GM18951 (cell line): ENCODE measurements around the gene OARD1.

Source experiments
- POLR2A ChIP-seq: IDR thresholded peaks from 4 replicates; pipeline ENCODE4 v1.6.1; 2011; ENCODE audit warnings: mild to moderate bottlenecking; ENCODE audit not compliant: insufficient read length, insufficient read depth; ENCODE audit errors: extremely low read depth
- in situ Hi-C: fragments of 300-500 bp; cut with MboI; formaldehyde crosslinking; loops from one replicate; pipeline ENCODE4 v1.12.0; 2022; ENCODE audit warnings: low sequenced_read_pairs, mixed read lengths, inconsistent platforms; ENCODE audit not compliant: unreplicated experiment

Gene OARD1

DNA sequence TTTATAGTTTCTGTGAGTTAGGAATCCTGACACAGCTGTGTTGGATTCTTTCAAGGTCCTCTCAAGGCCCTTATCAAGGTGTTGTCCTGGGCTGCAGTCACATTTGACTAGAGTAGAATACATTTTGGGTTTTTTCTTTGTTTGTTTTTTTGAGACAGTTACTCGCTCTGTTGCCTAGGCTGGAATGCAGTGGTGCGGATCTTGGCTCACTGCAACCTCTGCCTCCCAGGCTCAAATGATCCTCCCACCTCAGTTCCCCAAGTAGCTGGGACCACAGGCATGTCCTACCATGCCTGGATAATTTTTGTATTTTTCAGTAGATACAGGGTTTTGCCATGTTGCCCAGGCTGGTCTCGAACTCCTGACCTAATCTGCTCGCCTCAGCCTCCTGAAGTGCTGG is 16.3 kb upstream of the OARD1 start:
- in situ Hi-C loops = no loop called here

DNA sequence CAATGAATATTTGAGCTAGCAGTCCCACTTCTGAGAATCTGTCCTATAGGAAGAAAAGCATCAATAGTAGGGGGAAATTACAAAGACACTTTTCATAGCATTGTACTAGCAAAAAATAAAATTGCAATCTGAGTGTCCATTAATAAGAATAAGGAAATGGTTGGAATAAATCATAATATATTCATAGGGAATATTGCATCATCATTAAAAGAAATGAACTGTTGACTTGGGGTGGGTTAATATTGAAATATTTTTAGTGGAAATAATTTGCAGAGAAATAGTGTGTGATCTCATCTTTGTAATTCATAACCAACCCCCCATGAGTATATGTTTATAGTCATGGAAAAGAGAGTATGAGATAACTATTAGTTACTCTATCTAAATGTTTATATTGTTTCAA is 13.0 kb upstream of the OARD1 start:
- in situ Hi-C loops = no loop called here
- TF ChIP-seq POLR2A = no peak

More for the DNA sequence above, 16.3 kb upstream of the OARD1 start:
- no peak for TF ChIP-seq POLR2A

DNA sequence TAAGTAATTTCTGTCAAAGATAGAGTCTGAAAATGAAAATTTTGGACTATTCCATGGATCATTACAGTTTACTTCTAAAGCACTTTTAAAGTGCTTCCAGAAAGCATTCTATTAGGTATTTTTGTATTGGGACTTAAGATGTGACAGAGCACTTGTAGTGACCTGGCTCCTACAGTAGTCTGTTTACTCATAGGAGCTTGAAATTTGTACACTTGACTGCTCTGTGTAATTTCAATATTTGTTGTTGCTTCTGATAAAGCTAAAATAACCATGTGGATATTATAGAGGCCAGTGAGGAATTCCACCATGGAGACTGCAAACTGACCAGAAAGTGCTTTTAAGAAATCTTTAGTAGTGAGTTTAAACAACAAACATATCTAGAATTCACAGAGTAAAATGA is 10.9 kb upstream of the OARD1 start:
- no peak for TF ChIP-seq POLR2A
- in situ Hi-C loops = no loop called here

DNA sequence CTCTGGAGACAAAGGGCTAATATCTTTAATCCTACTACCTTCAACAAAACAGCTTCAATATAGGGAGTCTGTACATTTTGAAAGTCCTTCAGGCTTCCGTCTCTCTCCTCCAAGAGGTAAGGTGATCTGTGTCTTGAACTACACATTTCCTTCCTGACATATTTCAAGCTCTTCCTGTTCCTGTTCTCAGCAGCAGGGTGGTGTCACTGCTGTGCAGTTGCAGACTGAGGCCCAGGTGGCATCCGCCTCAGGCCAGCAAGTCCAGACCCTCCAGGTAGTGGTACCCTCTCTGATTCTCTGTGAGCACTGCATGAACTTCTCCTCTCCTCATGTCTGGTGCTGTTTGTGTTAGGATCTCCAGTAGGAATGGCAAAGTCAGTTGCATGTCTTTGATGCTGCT is 8.5 kb upstream of the OARD1 start:
- TF ChIP-seq POLR2A = no peak
- in situ Hi-C loops = no loop called here

- in situ Hi-C loops = no loop called here
- no peak for TF ChIP-seq POLR2A
Measured at GRCh38 chr6:41079080-41079479, 6.9 kb upstream of the OARD1 start.

DNA sequence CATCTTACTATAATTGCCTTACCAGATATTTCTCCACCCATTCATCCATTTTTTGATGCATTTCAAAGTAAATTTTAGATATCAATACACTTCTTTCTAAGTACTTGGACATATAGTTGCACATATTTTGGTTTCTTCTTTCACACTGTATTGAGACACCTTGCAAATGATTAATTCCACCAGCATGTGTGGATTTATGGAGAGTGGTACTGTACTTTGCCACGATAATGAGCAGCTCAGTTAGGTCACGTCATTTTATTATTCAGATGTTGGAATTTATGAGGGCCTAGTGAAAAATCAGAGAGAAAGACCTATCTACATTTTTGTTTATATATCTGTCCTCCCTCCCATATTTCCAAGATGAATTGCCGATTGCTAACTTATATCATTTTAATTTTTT is 5.9 kb upstream of the OARD1 start:
- in situ Hi-C loops = no loop called here
- TF ChIP-seq POLR2A = no peak

- in situ Hi-C loops = no loop called here
- TF ChIP-seq POLR2A = no peak
Measured at GRCh38 chr6:41077536-41077935, 5.4 kb upstream of the OARD1 start.

DNA sequence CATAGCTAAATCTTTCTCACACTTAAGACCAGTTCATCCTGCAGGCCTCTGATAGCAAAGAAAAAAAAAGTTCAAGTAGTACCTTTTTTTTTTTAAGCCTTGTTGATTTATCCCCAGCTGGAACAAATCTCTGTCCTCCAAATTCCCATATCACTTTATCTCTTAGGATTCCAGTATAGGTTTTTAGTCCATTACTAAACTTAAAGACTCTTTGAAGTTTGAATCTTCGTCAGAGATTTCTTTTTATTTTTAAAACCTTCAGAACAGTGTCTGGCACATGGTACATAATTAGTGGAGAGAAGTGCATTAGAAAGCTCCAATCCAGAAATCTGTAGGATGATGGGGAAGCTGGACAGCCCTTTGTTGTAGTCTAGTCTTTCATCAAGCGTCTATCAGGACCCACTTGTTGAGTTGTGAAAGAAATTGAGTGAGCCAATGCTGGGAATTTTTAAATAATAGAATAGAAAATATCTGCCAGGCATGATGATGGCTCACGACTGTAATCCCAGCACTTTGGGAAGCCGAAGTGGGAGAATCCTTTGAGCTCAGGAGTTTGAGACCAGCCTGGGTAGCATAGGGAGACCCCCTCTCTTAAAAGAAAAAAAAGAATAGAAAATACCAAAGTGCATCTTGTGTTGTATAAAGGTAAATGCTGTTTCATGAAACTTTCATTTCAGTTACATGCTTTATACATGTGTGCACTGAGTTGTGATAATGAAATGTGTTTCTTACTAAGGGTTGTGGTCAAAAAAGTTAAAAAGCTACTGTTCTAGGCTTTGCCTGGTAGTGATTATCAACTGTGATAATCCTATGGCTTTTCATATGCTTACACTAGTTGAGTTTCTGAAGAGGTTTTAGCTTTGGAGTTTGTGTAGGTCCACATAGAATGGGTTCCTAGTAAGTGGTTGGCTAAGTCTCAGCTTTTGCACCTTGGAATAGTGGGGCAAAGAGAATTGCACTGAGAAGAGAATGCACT is 3.8 kb upstream of the OARD1 start:
- in situ Hi-C loops = no loop called here
- no peak for TF ChIP-seq POLR2A

DNA sequence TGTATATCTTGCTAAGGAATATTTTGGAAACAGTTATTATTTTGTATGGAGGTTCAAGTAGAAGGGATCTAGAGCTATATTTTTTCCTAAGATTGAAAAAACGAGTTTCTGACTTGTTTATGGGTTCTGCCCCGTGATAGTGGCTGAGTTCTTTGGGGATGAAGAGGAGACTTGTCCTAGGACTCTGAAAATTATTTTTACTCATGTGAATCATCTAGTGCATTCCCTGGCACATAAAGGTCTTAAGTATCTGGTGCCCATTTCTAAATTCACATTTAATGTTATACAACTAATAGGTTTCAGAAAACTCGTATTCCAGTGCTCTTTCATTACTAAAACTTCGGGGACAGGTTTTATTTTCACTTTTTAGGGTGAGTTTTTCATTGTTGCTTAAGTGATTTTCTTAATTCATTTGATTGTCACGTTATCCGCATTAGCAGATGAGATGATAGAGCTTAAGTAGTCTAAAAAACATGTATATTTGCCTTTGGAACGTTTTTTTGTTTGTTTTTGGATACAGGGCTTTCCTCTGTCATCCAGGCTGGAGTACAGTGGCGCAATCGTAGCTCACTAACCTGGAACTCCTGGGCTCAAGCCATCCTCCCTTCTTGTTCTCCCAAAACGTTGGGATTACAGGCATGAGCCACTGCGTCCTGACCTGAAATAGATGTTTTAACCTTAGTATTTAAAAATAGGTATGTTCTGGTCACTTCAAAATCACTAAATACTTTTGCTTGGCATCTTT is 2.7 kb upstream of the OARD1 start:
- no peak for TF ChIP-seq POLR2A
- in situ Hi-C loops = no loop called here

DNA sequence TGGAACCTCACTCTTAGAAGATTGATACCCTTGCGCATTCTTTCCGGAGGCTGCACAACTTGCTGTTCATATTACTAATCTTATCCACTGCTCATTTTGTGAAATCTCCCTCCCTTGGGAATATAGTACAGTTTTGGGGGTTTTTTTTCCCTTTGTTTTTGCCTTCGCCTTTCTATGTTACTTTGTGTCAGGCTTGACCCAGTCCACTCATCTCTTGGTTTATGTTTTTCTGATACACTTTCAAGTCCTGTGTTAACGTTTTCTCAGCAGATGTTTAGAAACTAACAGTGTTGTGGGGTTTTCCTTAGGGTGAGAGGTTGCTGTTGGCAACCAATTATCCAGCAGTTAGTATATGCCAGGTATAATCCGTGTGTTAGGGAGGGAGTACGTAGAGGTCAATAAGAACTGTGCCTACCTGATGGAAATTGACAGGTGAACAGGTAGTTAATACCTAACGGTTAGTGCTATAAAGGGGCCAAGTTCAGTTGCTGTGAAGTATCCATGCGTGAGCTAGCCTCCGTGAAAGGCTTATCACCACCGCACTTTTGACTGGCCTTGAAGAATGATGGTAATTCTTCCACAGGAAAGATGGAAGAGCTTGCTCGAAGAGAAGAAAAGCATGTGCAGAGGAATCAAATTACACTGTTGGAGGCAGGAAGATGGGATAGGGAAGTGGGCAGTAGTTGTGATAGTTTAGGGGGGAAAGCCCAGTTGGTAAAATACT is 2.0 kb upstream of the OARD1 start:
- no peak for TF ChIP-seq POLR2A
- in situ Hi-C loops = no loop called here

DNA sequence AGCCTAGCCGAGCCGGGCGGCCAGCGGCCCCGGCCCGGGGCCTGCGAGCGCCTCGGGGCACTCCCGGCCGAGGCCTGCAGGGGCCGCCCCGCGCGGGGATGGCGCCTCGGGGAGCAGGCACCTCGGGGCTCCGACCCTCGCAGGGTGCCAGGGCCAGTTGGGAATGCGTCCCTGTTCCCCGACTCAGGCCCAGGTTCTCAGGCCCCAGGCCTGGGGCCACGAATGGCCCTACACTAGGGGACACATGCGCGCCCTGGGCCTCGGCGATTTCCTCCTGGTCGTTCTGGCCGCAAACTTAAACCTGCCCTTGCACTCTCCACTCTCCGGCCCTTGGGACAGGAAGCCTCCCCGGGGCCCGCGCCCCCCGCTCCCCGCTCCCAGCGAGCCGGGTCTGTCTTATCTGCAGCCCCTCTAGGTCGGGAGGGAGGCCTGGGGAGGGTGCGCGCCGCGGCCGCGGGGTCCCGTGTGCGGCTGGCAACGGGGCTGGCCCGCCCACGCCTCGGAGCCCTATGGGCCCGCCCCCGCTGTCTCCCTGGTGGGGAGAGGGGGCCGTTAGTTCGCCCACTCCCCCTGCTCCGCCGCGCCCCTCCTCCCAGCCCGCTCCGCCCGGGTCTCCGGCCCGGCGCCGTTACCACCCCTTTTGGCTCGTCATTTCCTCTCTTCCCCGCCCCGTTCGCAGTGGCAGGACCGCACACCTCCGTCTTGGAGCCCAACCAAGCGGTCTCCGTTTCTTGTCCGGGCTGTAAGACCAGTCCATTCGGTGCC is 1.2 kb upstream of the OARD1 start:
- TF ChIP-seq POLR2A = peak; percentile 90
- in situ Hi-C loops = no loop called here

GRCh38 chr6:41072836-41073202 is 663 bp upstream of the OARD1 start, which contains the start of gene NFYA:
TSS of gene NFYA (plus strand) at chr6:41072974. CDS start at chr6:41079090, 6,116 bp downstream.
- in situ Hi-C loops = no loop called here
- no peak for TF ChIP-seq POLR2A

DNA sequence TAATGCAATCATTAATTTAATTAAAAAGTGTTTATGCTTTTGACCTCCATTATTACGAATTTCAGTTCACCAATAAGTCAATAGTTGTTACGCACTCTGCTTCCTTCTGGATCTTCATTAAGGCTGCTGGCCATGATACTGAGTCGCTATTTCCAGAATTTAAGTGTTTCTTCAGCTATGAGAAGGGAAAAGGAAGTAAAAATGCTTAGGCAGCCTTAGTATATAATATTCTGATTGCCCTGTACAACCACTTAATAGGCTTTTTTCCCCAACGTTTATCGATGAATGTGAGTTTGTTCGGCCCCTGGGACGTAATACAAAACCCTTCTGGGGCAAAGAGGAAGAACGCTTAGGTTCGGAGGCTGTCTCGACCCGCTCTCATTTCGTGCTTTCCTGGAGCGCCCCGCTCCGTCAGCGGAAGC is 644 bp downstream of the OARD1 start:
- peak; percentile 65 for TF ChIP-seq POLR2A
- in situ Hi-C loops = no loop called here

- TF ChIP-seq POLR2A = no peak
- in situ Hi-C loops = no loop called here
Measured at GRCh38 chr6:41066867-41067304, 5.3 kb downstream of the OARD1 start.
